PC-3 (cell line): Measurements from ENCODE around the gene ENTPD7. TPM values are rescaled to one million over a fixed set of nuclear protein-coding genes. Genes with fewer than 3 reads are reported as not detected.

Source experiments
- ATAC-seq: fragments of 200-7000 bp; cut with Tn5 transposase; 2 replicates; pipeline ENCODE4 v1.9.1; 2020; ENCODE audit warnings: mild to moderate bottlenecking, moderate library complexity
- BruUV-seq: library from RNA; stranded (reverse); fragments of 400-500 nt; replicated peaks from 2 replicates; lab custom pipeline; 2021; lab: Mats Ljungman, UMichigan
- CTCF ChIA-PET: fragments of 300-600 bp; sonication (Branson Sonifier 250); formaldehyde crosslinking; loops from one replicate; lab custom pipeline; 2022; ENCODE audit warnings: antibody characterized with exemption; lab: Charles Lee
- POLR2A ChIA-PET: fragments of 300-600 bp; sonication (Branson Sonifier 250); formaldehyde crosslinking; loops from one replicate; lab custom pipeline; 2022; ENCODE audit warnings: antibody characterized with exemption; ENCODE audit not compliant: unreplicated experiment; lab: Charles Lee
- DNase-seq: peaks from one replicate; pipeline ENCODE4 v3.0.0-alpha.2; 2015
- H2AFZ ChIP-seq: fragments of 300-600 bp; sonication (generic); 2 replicates; pipeline ENCODE4 v1.6.0; 2016; ENCODE audit warnings: antibody characterized with exemption, low read length
- H3F3A ChIP-seq: fragments of 300-600 bp; sonication (generic); one replicate; pipeline ENCODE4 v1.6.0; 2017; ENCODE audit warnings: antibody characterized with exemption, low read length, control low read depth, mild to moderate bottlenecking; ENCODE audit not compliant: unreplicated experiment
- H3K27ac ChIP-seq: fragments of 300-600 bp; sonication (generic); 2 replicates; pipeline ENCODE4 v1.5.1; 2016; ENCODE audit warnings: mild to moderate bottlenecking, low read length
- H3K27me3 ChIP-seq: fragments of 300-600 bp; sonication (generic); 2 replicates; pipeline ENCODE4 v1.6.1; 2016; ENCODE audit warnings: low read length, mixed read lengths
- H3K36me3 ChIP-seq: fragments of 300-600 bp; sonication (generic); 2 replicates; pipeline ENCODE4 v1.6.1; 2016; ENCODE audit warnings: low read depth, mixed run types, low read length, mixed read lengths
- H3K4me1 ChIP-seq: fragments of 300-600 bp; sonication (generic); 2 replicates; pipeline ENCODE4 v1.5.1; 2016; ENCODE audit warnings: low read length; ENCODE audit not compliant: insufficient read depth
- H3K4me2 ChIP-seq: fragments of 300-600 bp; sonication (generic); 2 replicates; pipeline ENCODE4 v1.6.0; 2016; ENCODE audit warnings: low read length
- H3K4me3 ChIP-seq: fragments of 300-600 bp; sonication (generic); 2 replicates; pipeline ENCODE4 v1.5.1; 2016; ENCODE audit warnings: mild to moderate bottlenecking, low read length, mixed read lengths
- H3K79me2 ChIP-seq: fragments of 300-600 bp; sonication (generic); 2 replicates; pipeline ENCODE4 v1.6.1; 2017; ENCODE audit warnings: low read length, mixed read lengths
- H3K9ac ChIP-seq: fragments of 300-600 bp; sonication (generic); 2 replicates; pipeline ENCODE4 v1.6.0; 2016; ENCODE audit warnings: mild to moderate bottlenecking, low read length
- H3K9me2 ChIP-seq: fragments of 300-600 bp; sonication (generic); replicated peaks from 2 replicates; pipeline ENCODE4 v1.6.1; 2016; ENCODE audit warnings: mixed run types, low read length, mixed read lengths
- H3K9me3 ChIP-seq: fragments of 300-600 bp; sonication (generic); 2 replicates; pipeline ENCODE4 v1.6.1; 2016; ENCODE audit warnings: low read length, mixed read lengths
- H4K20me1 ChIP-seq: fragments of 300-600 bp; sonication (generic); 2 replicates; pipeline ENCODE4 v1.6.1; 2016; ENCODE audit warnings: low read length, mixed read lengths
- EZH2 ChIP-seq: fragments of 300-600 bp; sonication (generic); IDR thresholded peaks from one replicate; pipeline ENCODE4 v1.6.1; 2017; ENCODE audit warnings: antibody characterized with exemption, mild to moderate bottlenecking, low read length; ENCODE audit not compliant: unreplicated experiment
- EZH2phosphoT487 ChIP-seq: fragments of 300-600 bp; sonication (generic); IDR thresholded peaks from 2 replicates; pipeline ENCODE4 v1.6.1; 2018; ENCODE audit warnings: mild to moderate bottlenecking, antibody characterized with exemption, low read length, borderline replicate concordance
- intact Hi-C: fragments of 100-400 bp; cut with micrococcal nuclease; formaldehyde crosslinking; loops from 2 replicates; pipeline ENCODE4 v1.9.0; 2023
- total RNA-seq: library from RNA; depleted of rRNA; stranded (reverse); fragments of >200 nt; gene quantifications from 2 replicates; pipeline ENCODE4 v1.2.3, GENCODE V29; 2014
- TF ChIP-seq, protein P1 (sequence below): fragments of 300-600 bp; sonication (generic); conservative IDR thresholded peaks from 2 replicates; pipeline ENCODE4 v1.5.1; 2017; ENCODE audit warnings: antibody characterized with exemption, low read depth, mild to moderate bottlenecking, low read length

ENTPD7 gene
- total RNA-seq, 1 experiment from 2014 or later: 6.8 TPM

GRCh38 chr10:99617696-99618095, 41.6 kb upstream of the ENTPD7 start:
- H3K9me2 ChIP-seq: no peaks in the 10 kb centered on the region
- peaks cover 17% of the 10 kb centered on the region; the same call in 1 of the 2 replicates for H4K20me1 ChIP-seq
- intact Hi-C loops: no loop called here
- peaks cover 24% of the 10 kb centered on the region; the same call in 1 of the 2 replicates for H3K4me1 ChIP-seq
- H3K4me2 ChIP-seq: peak overlapping the region; percentile 97
- H3F3A ChIP-seq: no peaks in the 10 kb centered on the region
- peak overlapping the region; percentile 80 for H3K4me3 ChIP-seq
- ChIA-PET POLR2A (no interaction called here), CTCF (no interaction called here)
- no peaks in the 10 kb centered on the region for H3K36me3 ChIP-seq
- no peaks in the 10 kb centered on the region for H3K27me3 ChIP-seq
- peaks cover 47% of the 10 kb centered on the region for H3K79me2 ChIP-seq
- H3K27ac ChIP-seq: no peak overlapping the region
- no peaks in the 10 kb centered on the region for H3K9me3 ChIP-seq
- no peak for ATAC-seq
- H3K9ac ChIP-seq: no peak overlapping the region
- no peak for DNase-seq
- TF ChIP-seq, protein P1, sequence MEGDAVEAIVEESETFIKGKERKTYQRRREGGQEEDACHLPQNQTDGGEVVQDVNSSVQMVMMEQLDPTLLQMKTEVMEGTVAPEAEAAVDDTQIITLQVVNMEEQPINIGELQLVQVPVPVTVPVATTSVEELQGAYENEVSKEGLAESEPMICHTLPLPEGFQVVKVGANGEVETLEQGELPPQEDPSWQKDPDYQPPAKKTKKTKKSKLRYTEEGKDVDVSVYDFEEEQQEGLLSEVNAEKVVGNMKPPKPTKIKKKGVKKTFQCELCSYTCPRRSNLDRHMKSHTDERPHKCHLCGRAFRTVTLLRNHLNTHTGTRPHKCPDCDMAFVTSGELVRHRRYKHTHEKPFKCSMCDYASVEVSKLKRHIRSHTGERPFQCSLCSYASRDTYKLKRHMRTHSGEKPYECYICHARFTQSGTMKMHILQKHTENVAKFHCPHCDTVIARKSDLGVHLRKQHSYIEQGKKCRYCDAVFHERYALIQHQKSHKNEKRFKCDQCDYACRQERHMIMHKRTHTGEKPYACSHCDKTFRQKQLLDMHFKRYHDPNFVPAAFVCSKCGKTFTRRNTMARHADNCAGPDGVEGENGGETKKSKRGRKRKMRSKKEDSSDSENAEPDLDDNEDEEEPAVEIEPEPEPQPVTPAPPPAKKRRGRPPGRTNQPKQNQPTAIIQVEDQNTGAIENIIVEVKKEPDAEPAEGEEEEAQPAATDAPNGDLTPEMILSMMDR: no peak
- TF ChIP-seq EZH2 (no peak), EZH2phosphoT487 (no peak)
- BruUV-seq: no TSS peak
- H2AFZ ChIP-seq: no peak overlapping the region

GRCh38 chr10:99619090-99619800, 40.1 kb upstream of the ENTPD7 start:
- H3K4me2 ChIP-seq: peak overlapping the region; percentile 97
- H3K9me3 ChIP-seq: no peaks in the 10 kb centered on the region
- ChIA-PET POLR2A (no interaction called here), CTCF (no interaction called here)
- H2AFZ ChIP-seq: peak overlapping the region; percentile 47; the same call in 1 of the 2 replicates
- H3K4me3 ChIP-seq: peak overlapping the region; percentile 80
- H3K27me3 ChIP-seq: no peaks in the 10 kb centered on the region
- intact Hi-C loops: no loop called here
- peaks cover 47% of the 10 kb centered on the region for H3K79me2 ChIP-seq
- H3K27ac ChIP-seq: no peak overlapping the region
- no peak for DNase-seq
- H4K20me1 ChIP-seq: peaks cover 17% of the 10 kb centered on the region; the same call in 1 of the 2 replicates
- H3K9me2 ChIP-seq: no peaks in the 10 kb centered on the region
- no peaks in the 10 kb centered on the region for H3F3A ChIP-seq
- peak overlapping the region; percentile 90 for H3K9ac ChIP-seq
- TF ChIP-seq EZH2phosphoT487: no peak
- TF ChIP-seq, protein P1: no peak
- TF ChIP-seq EZH2: no peak
- peaks cover 24% of the 10 kb centered on the region; the same call in 1 of the 2 replicates for H3K4me1 ChIP-seq
- BruUV-seq: TSS peak; percentile 34
- ATAC-seq: no peak
- no peaks in the 10 kb centered on the region for H3K36me3 ChIP-seq
